Measurements from ENCODE around the gene RALGAPA1. TPM values are rescaled to one million over a fixed set of nuclear protein-coding genes. Genes with fewer than 3 reads are reported as not detected.

Gene RALGAPA1
- total and polyA plus RNA-seq, 9 of the 15 experiments (the other 6 are each of a cell fraction or from before 2014, with no cell fraction given), result 2.5 to 16.3 (median 6.2) TPM

DNA sequence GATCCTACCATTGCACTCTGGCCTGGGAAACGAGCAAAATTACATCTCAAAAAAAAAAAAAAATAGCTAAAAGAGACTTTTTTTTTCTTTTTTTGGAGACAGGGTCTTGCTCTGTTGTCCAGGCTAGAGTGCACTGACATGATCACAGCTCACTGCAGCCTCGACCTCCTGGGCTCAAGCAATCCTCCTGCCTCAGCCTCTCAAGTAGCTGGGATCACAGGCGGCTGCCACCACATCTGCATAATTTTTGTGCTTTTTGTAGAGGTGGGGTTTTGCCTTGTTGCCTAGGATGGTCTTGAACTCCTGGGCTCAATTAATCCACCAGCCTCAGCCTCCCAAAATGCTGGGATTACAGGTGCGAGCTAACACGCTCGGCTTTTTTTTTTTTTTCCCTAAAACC lies 11.3 kb downstream of the RALGAPA1 start:
- POLR2A ChIA-PET, result no interaction called here
- 68% methylated on average over 3 of the region's 6 CpGs for WGBS (ENCODE audit: insufficient coverage, low coverage, missing lambda C conversion rate)
- intact Hi-C loops (cut with micrococcal nuclease), result no loop called here
- TF ChIP-seq, protein P1, sequence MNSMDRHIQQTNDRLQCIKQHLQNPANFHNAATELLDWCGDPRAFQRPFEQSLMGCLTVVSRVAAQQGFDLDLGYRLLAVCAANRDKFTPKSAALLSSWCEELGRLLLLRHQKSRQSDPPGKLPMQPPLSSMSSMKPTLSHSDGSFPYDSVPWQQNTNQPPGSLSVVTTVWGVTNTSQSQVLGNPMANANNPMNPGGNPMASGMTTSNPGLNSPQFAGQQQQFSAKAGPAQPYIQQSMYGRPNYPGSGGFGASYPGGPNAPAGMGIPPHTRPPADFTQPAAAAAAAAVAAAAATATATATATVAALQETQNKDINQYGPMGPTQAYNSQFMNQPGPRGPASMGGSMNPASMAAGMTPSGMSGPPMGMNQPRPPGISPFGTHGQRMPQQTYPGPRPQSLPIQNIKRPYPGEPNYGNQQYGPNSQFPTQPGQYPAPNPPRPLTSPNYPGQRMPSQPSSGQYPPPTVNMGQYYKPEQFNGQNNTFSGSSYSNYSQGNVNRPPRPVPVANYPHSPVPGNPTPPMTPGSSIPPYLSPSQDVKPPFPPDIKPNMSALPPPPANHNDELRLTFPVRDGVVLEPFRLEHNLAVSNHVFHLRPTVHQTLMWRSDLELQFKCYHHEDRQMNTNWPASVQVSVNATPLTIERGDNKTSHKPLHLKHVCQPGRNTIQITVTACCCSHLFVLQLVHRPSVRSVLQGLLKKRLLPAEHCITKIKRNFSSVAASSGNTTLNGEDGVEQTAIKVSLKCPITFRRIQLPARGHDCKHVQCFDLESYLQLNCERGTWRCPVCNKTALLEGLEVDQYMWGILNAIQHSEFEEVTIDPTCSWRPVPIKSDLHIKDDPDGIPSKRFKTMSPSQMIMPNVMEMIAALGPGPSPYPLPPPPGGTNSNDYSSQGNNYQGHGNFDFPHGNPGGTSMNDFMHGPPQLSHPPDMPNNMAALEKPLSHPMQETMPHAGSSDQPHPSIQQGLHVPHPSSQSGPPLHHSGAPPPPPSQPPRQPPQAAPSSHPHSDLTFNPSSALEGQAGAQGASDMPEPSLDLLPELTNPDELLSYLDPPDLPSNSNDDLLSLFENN (IDR thresholded peaks at IDR 0.05; ENCODE audit: low read depth in 2 of 2, low read length in 2 of 2), result no peak
- TF ChIP-seq OTX1 (CRISPR knock-in tag; IDR thresholded peaks at IDR 0.05) (no peak), ZNF57 (CRISPR knock-in tag; IDR thresholded peaks at IDR 0.05) (no peak), CREB5 (CRISPR knock-in tag; IDR thresholded peaks at IDR 0.05) (no peak), NCOA2 (IDR thresholded peaks at IDR 0.05; ENCODE audit: partially characterized antibody in 2 of 2) (no peak), SP2 (IDR thresholded peaks at IDR 0.05; ENCODE audit: extremely low read depth, low read depth, low read length, poor library complexity, severe bottlenecking) (no peak), RBM17 (IDR thresholded peaks at IDR 0.05; ENCODE audit: borderline replicate concordance, low read depth, low read length) (no peak), ZNF316 (IDR thresholded peaks at IDR 0.05) (no peak), CREB3 (tag; conservative IDR thresholded peaks at IDR 0.05; ENCODE audit: low read depth) (no peak), TRIM25 (IDR thresholded peaks at IDR 0.05; ENCODE audit: borderline replicate concordance) (no peak), CSDE1 (IDR thresholded peaks at IDR 0.05) (no peak), JUNB (CRISPR knock-in tag; conservative IDR thresholded peaks at IDR 0.05) (no peak), ELK1 (CRISPR knock-in tag; IDR thresholded peaks at IDR 0.05) (no peak), EHMT2 (IDR thresholded peaks at IDR 0.05) (no peak)

More for the DNA sequence above, 11.3 kb downstream of the RALGAPA1 start:
- H3K27me3 ChIP-seq (ENCODE audit: control insufficient read depth in 2 of 2, insufficient read depth in 2 of 2, low read length in 2 of 2), result no peaks in the 10 kb centered on the region
- CTCF ChIA-PET (ENCODE audit: low intra/inter-chr PET ratio), result no interaction called here
- H3K79me2 ChIP-seq (ENCODE audit: control insufficient read depth, insufficient read depth, low read length), result no peaks in the 10 kb centered on the region
- no peak overlapping the region for H3K27ac ChIP-seq (ENCODE audit: extremely low read depth, low read depth, low read length)
- H3K36me3 ChIP-seq (ENCODE audit: control insufficient read depth, insufficient read depth, low read length), result no peaks in the 10 kb centered on the region
- FAIRE-seq (no peak), ATAC-seq (no peak), DNase-seq (ENCODE audit: extremely low read depth in 1 of 4, low spot score in 3 of 4) (no peak)
- no peak overlapping the region for H3K9ac ChIP-seq (ENCODE audit: insufficient read depth in 1 of 2, low read depth in 2 of 2, low read length in 2 of 2)
- H3K9me3 ChIP-seq (replicated peaks; ENCODE audit: control insufficient read depth, insufficient read depth, low read depth, low read length), result no peaks in the 10 kb centered on the region
- no peak overlapping the region for H3K4me3 ChIP-seq
- in situ Hi-C loops (cut with MboI), result no loop called here
- H3K4me2 ChIP-seq (ENCODE audit: insufficient read depth, low read length), result no peak overlapping the region
- H4K20me1 ChIP-seq (replicated peaks; ENCODE audit: control insufficient read depth, insufficient read depth, low read length), result no peaks in the 10 kb centered on the region
- BruUV-seq (replicated peaks), result no TSS peak
- H3K9me1 ChIP-seq (ENCODE audit: control insufficient read depth, insufficient read depth, low read length), result no peaks in the 10 kb centered on the region
- H2AFZ ChIP-seq (ENCODE audit: low read depth, low read length), result no peak overlapping the region
- no peaks in the 10 kb centered on the region; a peak in 1 of 5 replicates for H3K4me1 ChIP-seq (replicated peaks in 1 of 2; ENCODE audit: control insufficient read depth in 2 of 2, insufficient read depth in 2 of 2, low read length in 2 of 2)

All from K562 (cell line).